ENCODE data around the gene KRTCAP2.
"Not testable (repeated sequence)": the region's sequence is repeated elsewhere in the genome, so short reads cannot be mapped to it uniquely, and the experiment has no call there.

DNA sequence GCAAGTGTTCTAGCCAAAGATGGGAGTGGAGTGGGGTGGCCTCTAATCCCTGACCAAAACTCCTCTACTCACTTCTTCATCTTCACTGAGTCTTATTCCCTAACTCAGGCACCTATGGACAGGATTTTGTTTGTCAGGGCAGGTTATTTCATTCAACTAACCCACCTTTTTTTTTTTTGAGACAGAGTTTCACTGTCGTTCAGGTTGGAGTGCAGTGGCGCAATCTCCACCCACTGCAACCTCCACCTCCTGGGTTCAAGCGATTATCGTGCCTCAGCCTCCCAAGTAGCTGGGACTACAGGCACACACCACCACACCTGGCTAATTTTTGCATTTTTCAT lies 5.0 kb downstream of the KRTCAP2 start:
- TF ChIP-seq, protein P1, sequence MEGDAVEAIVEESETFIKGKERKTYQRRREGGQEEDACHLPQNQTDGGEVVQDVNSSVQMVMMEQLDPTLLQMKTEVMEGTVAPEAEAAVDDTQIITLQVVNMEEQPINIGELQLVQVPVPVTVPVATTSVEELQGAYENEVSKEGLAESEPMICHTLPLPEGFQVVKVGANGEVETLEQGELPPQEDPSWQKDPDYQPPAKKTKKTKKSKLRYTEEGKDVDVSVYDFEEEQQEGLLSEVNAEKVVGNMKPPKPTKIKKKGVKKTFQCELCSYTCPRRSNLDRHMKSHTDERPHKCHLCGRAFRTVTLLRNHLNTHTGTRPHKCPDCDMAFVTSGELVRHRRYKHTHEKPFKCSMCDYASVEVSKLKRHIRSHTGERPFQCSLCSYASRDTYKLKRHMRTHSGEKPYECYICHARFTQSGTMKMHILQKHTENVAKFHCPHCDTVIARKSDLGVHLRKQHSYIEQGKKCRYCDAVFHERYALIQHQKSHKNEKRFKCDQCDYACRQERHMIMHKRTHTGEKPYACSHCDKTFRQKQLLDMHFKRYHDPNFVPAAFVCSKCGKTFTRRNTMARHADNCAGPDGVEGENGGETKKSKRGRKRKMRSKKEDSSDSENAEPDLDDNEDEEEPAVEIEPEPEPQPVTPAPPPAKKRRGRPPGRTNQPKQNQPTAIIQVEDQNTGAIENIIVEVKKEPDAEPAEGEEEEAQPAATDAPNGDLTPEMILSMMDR (IDR thresholded peaks at IDR 0.05; ENCODE audit: low read length): not testable (repeated sequence)
- TF ChIP-seq EZH2 (optimal IDR thresholded peaks at IDR 0.05; ENCODE audit: low read depth, low read length); EZH2phosphoT487 (IDR thresholded peaks at IDR 0.05; ENCODE audit: low read length): not testable (repeated sequence)
